ENCODE results near the gene CNTNAP2. TPM values are rescaled to one million over a fixed set of nuclear protein-coding genes. Genes with fewer than 3 reads are reported as not detected.

The CNTNAP2 gene
- total and polyA plus RNA-seq, 2 of the 8 experiments (the other 6 are each of a cell fraction or from before 2014, with no cell fraction given) = 27.9 to 71.0 TPM

DNA sequence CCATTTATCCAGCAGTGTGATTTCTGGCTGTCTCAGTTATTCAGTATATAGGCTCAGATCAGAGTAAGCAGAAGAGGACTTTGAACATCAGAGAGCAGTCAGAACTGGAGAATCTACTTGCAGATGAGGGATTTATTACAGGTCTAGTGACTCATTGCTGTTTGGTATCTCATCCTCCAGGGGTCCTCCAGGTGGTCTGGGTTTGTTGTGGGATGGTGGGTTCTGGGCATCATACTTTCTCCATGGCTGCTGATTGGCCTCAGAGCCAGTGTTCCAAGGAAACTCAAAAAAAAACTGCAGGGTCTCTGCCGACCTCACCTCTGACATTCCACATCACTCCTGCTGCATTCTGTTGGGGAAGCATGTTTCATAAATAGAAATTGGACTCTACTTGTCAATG is 214.8 kb downstream of the CNTNAP2 start (continued):
- TF ChIP-seq, protein P1, sequence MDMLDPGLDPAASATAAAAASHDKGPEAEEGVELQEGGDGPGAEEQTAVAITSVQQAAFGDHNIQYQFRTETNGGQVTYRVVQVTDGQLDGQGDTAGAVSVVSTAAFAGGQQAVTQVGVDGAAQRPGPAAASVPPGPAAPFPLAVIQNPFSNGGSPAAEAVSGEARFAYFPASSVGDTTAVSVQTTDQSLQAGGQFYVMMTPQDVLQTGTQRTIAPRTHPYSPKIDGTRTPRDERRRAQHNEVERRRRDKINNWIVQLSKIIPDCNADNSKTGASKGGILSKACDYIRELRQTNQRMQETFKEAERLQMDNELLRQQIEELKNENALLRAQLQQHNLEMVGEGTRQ (IDR thresholded peaks at IDR 0.05; ENCODE audit: low read length) = no peak
- TF ChIP-seq CBX5 (IDR thresholded peaks at IDR 0.05; ENCODE audit: low read depth, low read length) = no peak
